Activated T-cell treated with anti-CD3 and anti-CD28 coated beads, Interleukin-2, amount 50 U/mL, for 4 hours (primary cell): ENCODE results near the gene BCAS1. TPM values are rescaled to one million over a fixed set of nuclear protein-coding genes. Genes with fewer than 3 reads are reported as not detected.

Experiments
- ATAC-seq, 2 donors: fragments of 200-7000 bp; cut with Tn5 transposase; one replicate each; pipeline ENCODE4 v1.10.0; 2021
- DNase-seq: peaks from one replicate; pipeline ENCODE4 v3.0.0-alpha.2; 2020
- H3K27me3 Mint-ChIP-seq: one replicate; pipeline ENCODE4 v1.8.0; 2021; ENCODE audit warnings: low read depth, mixed read lengths
- H3K36me3 Mint-ChIP-seq: one replicate; pipeline ENCODE4 v1.8.0; 2022; ENCODE audit warnings: mixed read lengths; ENCODE audit not compliant: insufficient read depth
- H3K4me1 Mint-ChIP-seq: one replicate; pipeline ENCODE4 v1.8.0; 2021; ENCODE audit warnings: low read depth, mixed read lengths
- H3K4me3 Mint-ChIP-seq: one replicate; pipeline ENCODE4 v1.8.0; 2021; ENCODE audit warnings: mild to moderate bottlenecking, moderate library complexity, mixed read lengths
- H3K9me3 Mint-ChIP-seq: one replicate; pipeline ENCODE4 v1.8.0; 2021; ENCODE audit warnings: mixed read lengths
- total RNA-seq, 3 donors: library from RNA; stranded (reverse); gene quantifications; one replicate each; pipeline ENCODE4 v1.2.1, GENCODE V29; 2021

The BCAS1 gene
- total RNA-seq, 3 donors from 2014 or later: 0.40 TPM; not detected in 2

- no peaks in the 10 kb centered on the region for H3K36me3 Mint-ChIP-seq
- H3K4me1 Mint-ChIP-seq: peaks cover 9% of the 10 kb centered on the region
- ATAC-seq: no peak
- peaks cover 4% of the 10 kb centered on the region for H3K9me3 Mint-ChIP-seq
- H3K4me3 Mint-ChIP-seq: no peak overlapping the region
- DNase-seq: no peak
- H3K27me3 Mint-ChIP-seq: no peaks in the 10 kb centered on the region
Observed at GRCh38 chr20:54059691-54060364, 10.6 kb downstream of the BCAS1 start.

- H3K4me3 Mint-ChIP-seq: no peak overlapping the region
Observed at GRCh38 chr20:54058420-54059139, 11.8 kb downstream of the BCAS1 start.

DNA sequence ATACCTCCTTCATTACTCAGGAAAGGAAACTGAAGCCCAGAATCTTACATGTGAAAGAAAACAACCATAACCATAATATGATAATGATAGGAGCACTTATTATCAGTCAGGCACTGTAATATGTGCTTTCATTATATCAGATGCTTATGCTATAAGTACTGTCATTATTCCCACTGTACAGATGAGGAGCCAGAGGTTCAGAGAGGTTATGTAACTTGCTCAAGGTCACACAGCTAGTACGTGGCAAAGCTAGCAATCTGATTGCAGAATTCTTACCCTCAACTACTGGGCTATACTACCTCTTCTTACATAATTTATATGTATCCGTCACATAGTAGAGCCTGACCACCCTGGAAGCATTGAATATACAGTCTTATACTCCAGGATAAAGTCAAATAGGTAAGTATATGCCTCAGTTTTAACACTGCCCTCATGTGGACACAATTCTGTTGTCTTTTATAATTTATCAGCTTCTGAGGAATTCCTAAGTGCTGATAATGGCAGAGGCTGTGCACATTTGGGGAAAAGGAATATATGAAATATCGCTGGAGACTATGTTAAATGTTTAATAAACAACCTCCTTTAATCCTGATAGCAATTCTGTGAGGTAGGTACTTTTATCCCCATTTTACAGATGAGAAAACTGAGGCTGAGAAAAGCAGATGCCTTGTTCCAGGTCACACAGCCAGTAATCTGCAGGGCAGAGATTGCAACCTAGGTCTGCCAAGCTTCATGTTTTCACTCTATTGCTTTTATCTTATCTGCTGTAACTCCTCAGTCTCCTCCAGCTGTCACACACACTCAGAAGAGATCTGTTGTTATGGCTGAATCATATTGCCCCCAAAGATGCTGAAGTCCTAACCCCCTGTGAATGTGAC, 13.4 kb downstream of the BCAS1 start:
- ATAC-seq (no peak), DNase-seq (no peak)
- Mint-ChIP-seq H3K9me3 (peaks cover 4% of the 10 kb centered on the region), H3K36me3 (no peaks in the 10 kb centered on the region), H3K27me3 (no peaks in the 10 kb centered on the region), H3K4me1 (no peaks in the 10 kb centered on the region), H3K4me3 (no peak overlapping the region)

More at GRCh38 chr20:54058420-54059139, 11.8 kb downstream of the BCAS1 start:
- no peak for DNase-seq
- H3K27me3 Mint-ChIP-seq: no peaks in the 10 kb centered on the region
- H3K4me1 Mint-ChIP-seq: peaks cover 2% of the 10 kb centered on the region
- no peaks in the 10 kb centered on the region for H3K36me3 Mint-ChIP-seq
- peaks cover 4% of the 10 kb centered on the region for H3K9me3 Mint-ChIP-seq
- ATAC-seq: no peak

DNA sequence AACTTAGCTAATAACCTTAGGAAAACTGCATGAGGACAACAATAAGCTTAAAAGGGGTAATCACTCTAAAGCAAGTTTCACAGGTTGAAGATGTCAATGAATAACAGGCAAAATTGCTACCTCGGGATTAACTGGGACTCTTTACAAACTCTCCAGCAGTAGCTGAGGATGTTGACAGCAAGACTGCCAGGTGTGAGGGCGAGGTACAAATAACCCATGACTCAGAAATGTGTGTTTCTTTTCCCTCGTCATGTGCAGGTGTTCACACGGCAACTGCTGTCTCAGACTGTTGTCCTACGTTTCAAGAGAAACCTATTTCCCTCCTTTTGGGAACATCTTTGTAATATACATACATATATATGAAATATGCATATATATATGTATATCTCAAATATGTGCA, 15.9 kb downstream of the BCAS1 start:
- no peak for ATAC-seq
- no peaks in the 10 kb centered on the region for H3K4me1 Mint-ChIP-seq
- no peak for DNase-seq
- peaks cover 4% of the 10 kb centered on the region for H3K9me3 Mint-ChIP-seq
- no peak overlapping the region for H3K4me3 Mint-ChIP-seq
- H3K36me3 Mint-ChIP-seq: no peaks in the 10 kb centered on the region
- peaks cover 4% of the 10 kb centered on the region for H3K27me3 Mint-ChIP-seq

DNA sequence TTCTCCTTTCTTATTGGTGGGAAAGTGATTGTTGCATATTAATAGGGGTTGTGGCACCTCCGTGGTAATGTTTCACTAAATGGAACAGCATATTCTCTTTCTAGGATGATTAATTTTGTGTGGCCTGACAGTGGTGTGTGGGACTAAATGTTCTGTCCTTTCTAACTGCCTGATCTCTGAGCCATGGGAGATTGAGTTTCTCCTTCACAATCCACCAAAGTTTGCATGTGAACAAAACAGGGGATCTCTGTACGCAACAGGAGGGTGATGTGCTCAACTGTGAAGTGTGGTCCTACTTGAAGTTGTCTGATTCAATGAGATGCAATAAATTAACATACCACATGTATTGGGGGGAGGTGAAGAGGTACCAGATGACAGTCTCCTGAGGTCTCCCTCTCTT, 19.3 kb downstream of the BCAS1 start:
- no peak for ATAC-seq
- Mint-ChIP-seq H3K4me3 (no peak overlapping the region), H3K4me1 (peaks cover 7% of the 10 kb centered on the region), H3K9me3 (peaks cover 4% of the 10 kb centered on the region), H3K27me3 (peaks cover 4% of the 10 kb centered on the region), H3K36me3 (no peaks in the 10 kb centered on the region)
- DNase-seq: no peak

DNA sequence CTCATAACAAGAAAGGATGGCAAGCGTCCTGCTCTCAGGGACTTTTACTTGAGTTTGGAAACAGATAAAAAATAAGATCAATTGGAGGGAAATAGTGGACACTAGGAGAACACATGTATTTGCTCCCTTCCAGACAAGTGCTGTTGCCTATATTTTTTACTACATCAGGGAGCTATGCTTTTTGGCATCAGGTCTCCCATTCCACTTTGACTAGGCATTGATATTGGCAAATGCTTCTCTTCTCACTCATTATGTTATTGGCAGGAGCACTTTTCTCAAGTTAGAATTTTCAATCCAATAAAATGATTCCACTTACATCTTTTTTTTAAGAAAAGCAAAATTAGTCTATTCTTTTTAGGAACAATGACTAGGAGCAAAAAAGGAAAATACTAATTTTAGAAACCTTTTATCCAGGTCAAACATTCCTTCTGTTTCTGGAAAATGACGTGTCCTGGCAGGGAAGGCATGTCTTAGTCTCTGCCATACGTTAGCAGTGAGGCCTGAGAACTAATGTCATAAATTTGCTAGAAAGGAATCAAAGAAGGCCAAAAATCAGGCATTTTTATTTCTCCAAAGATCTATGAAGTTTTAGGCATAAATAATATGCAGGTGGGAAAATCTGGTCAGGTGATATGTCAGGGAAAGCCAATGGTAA, 21.4 kb downstream of the BCAS1 start:
- ATAC-seq: no peak
- peaks cover 4% of the 10 kb centered on the region for H3K9me3 Mint-ChIP-seq
- peaks cover 4% of the 10 kb centered on the region for H3K27me3 Mint-ChIP-seq

GRCh38 chr20:54048481-54048880, 21.9 kb downstream of the BCAS1 start:
- H3K9me3 Mint-ChIP-seq: peaks cover 4% of the 10 kb centered on the region
- H3K4me1 Mint-ChIP-seq: peaks cover 7% of the 10 kb centered on the region
- H3K36me3 Mint-ChIP-seq: no peaks in the 10 kb centered on the region
- no peak for ATAC-seq
- DNase-seq: no peak
- no peak overlapping the region for H3K4me3 Mint-ChIP-seq
- H3K27me3 Mint-ChIP-seq: peaks cover 4% of the 10 kb centered on the region

More for the DNA sequence above, 21.4 kb downstream of the BCAS1 start:
- no peak overlapping the region for H3K4me3 Mint-ChIP-seq
- H3K4me1 Mint-ChIP-seq: peaks cover 7% of the 10 kb centered on the region
- no peak for DNase-seq
- H3K36me3 Mint-ChIP-seq: no peaks in the 10 kb centered on the region

GRCh38 chr20:54047720-54048119, 22.7 kb downstream of the BCAS1 start:
- no peak overlapping the region for H3K4me3 Mint-ChIP-seq
- peaks cover 4% of the 10 kb centered on the region for H3K27me3 Mint-ChIP-seq
- H3K9me3 Mint-ChIP-seq: peaks cover 4% of the 10 kb centered on the region
- peaks cover 7% of the 10 kb centered on the region for H3K4me1 Mint-ChIP-seq
- no peak for DNase-seq
- H3K36me3 Mint-ChIP-seq: no peaks in the 10 kb centered on the region
- no peak for ATAC-seq

GRCh38 chr20:54047048-54047447, 23.3 kb downstream of the BCAS1 start:
- DNase-seq (no peak), ATAC-seq (no peak)
- Mint-ChIP-seq H3K27me3 (peaks cover 4% of the 10 kb centered on the region), H3K9me3 (peaks cover 4% of the 10 kb centered on the region), H3K36me3 (no peaks in the 10 kb centered on the region), H3K4me3 (no peak overlapping the region), H3K4me1 (peaks cover 7% of the 10 kb centered on the region)

DNA sequence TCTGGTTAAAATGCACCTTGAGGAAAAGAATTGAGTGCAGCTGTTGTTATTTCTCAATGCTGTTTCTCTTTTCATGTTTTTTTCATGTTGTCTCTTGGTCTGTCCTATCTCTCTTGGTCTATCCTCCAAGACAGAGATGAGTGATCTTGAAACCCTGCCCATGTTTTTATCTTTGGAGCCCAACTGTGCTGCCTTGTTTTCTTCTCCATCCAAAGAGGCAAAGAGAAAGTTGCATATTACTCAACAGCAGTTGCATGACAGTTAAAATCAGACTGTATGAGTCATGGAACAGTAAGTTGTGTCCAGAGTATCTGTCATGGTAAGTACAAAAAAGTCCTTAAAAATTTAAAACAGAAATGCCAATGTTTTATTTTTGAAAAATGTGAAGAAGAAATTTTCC, 26.2 kb downstream of the BCAS1 start:
- Mint-ChIP-seq H3K9me3 (peaks cover 4% of the 10 kb centered on the region), H3K27me3 (peaks cover 11% of the 10 kb centered on the region), H3K4me3 (no peak overlapping the region), H3K36me3 (no peaks in the 10 kb centered on the region), H3K4me1 (peaks cover 7% of the 10 kb centered on the region)
- DNase-seq (no peak), ATAC-seq (peak; percentile 50 to 69)

DNA sequence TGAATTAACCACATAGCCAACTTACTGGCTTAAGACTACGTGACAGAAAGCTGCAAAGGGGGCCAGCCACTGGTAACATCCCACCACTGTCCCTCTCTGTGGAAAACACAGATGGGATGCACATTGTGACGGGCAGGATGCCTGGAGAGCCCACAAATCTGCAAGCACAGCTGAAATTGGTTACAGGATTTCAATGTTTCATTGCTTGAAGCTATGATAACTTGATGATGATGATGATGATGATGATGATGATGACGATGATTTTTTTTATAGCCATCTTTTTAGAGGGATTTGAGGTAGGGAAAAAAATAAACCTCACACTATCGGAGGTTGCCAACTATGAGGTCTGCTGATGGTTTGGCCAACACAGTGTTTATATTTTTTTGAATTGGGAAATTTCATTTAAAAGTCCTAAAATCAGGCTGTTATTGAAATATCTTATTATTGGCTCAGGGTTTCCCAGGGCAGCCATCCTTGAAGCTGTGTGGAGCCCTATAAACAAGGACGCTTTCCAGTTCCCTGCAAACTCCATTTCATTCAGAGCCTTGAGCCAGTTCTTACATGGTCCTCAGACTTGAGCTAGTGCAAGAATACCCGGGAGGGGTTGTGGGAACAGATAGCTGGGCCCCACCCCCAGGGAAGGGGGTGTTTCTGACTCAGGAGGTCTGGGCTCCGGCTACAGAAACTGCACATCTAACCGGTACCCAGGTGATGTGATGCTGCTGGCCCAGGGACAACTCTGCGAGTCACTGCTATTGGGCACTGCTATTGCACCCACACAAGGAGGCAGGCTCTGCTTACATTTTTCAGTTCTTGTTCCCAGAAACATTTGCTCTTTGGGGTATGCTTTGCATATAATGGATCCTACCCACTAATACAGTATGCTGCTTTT, 27.1 kb downstream of the BCAS1 start:
- peaks cover 7% of the 10 kb centered on the region for H3K4me1 Mint-ChIP-seq
- no peak overlapping the region for H3K4me3 Mint-ChIP-seq
- DNase-seq: no peak
- H3K9me3 Mint-ChIP-seq: peaks cover 4% of the 10 kb centered on the region
- peak in 1 of 2 donors; percentile 37 for ATAC-seq
- H3K27me3 Mint-ChIP-seq: peaks cover 11% of the 10 kb centered on the region
- H3K36me3 Mint-ChIP-seq: no peaks in the 10 kb centered on the region

DNA sequence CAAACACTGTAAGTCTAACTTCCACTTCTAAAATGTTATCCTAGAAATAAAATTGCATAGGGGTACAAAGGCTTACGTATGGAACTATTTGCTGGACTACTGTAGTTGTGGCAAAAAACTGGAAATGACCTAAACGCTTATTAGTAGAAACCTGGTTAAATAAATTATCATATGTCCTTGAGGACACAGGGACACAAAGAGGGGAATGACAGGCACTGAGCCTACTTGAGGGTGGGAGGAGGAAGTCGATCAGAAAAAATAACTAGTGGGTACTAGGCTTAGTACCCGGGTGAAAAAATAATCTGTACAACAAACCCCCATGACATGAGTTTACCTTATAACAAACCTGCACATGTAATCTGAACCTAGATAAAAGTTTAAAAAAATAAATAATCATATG, 28.4 kb downstream of the BCAS1 start:
- Mint-ChIP-seq H3K4me3 (no peak overlapping the region), H3K9me3 (peaks cover 4% of the 10 kb centered on the region), H3K4me1 (no peaks in the 10 kb centered on the region), H3K27me3 (peaks cover 17% of the 10 kb centered on the region), H3K36me3 (no peaks in the 10 kb centered on the region)
- ATAC-seq (no peak), DNase-seq (no peak)

- Mint-ChIP-seq H3K9me3 (peaks cover 4% of the 10 kb centered on the region), H3K27me3 (peaks cover 17% of the 10 kb centered on the region), H3K4me3 (no peak overlapping the region), H3K4me1 (no peaks in the 10 kb centered on the region), H3K36me3 (no peaks in the 10 kb centered on the region)
- DNase-seq (no peak), ATAC-seq (no peak)
Observed at GRCh38 chr20:54041336-54041735, 29.1 kb downstream of the BCAS1 start.
